ENCODE data around the gene ELAVL1. TPM values are rescaled to one million over a fixed set of nuclear protein-coding genes. Genes with fewer than 3 reads are reported as not detected.

Gene ELAVL1
- total and polyA plus RNA-seq, 2 of the 13 experiments (the other 11 are each of a cell fraction or from before 2014, with no cell fraction given): 27.9 to 38.4 TPM

DNA sequence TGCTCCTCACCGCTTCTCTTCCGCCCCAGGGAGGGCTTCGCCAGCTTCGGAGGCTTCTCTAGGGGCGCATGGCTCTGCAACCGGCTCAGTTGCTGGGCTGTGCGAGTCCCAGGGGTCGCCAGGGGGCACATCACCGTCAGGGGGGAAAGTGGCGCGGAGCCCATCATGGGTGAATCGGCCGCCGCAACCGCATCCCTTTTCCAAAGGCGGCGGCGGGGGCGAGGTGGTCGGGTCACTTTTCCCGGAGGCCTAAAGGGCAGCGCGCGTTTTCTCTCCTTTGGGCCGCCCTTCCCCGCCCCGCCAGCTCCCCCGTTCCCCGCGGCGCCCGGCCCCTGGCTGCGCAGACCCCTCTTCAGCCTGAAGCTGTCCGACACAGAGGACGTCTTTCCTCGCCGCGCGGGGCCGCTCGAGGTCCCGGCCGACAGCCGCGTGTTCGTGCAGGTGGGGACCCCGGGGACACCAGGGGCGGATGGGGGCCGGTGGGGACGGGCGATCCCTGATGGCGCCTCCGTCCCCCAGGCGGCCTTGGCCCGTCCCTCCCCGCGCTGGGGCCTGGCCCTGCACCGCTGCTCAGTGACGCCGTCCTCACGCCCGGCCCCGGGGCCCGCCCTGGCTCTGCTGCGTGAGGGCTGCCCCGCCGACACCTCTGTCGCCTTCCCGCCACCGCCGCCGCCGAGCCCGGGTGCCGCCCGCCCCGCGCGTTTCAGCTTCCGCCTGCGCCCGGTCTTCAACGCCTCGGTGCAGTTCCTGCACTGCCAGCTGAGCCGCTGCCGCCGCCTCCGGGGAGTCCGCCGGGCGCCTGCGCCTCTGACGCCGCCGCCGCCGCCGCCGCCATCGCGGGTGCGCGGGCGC, 89.1 kb downstream of the ELAVL1 start (continued):
- TF ChIP-seq ATF4 (CRISPR knock-in tag; IDR thresholded peaks at IDR 0.05) (no peak), ZNF589 (CRISPR knock-in tag; conservative IDR thresholded peaks at IDR 0.05) (no peak), ZNF747 (CRISPR knock-in tag; IDR thresholded peaks at IDR 0.05; ENCODE audit: borderline replicate concordance) (no peak; the same call in 1 of the 2 replicates), BRD4 (CRISPR knock-in tag; IDR thresholded peaks at IDR 0.05) (no peak), ATAD3A (CRISPR knock-in tag; IDR thresholded peaks at IDR 0.05) (no peak), ZNF337 (CRISPR knock-in tag; IDR thresholded peaks at IDR 0.05; ENCODE audit: borderline replicate concordance, low read depth) (no peak), NCOA5 (CRISPR knock-in tag; IDR thresholded peaks at IDR 0.05) (no peak), ZNF253 (CRISPR knock-in tag; IDR thresholded peaks at IDR 0.05; ENCODE audit: borderline replicate concordance) (0 out of 2 replicates have a peak, but pooled peaks have one; percentile 32), NR2F6 (IDR thresholded peaks at IDR 0.05) (no peak), NR2F6 (CRISPR knock-in tag; IDR thresholded peaks at IDR 0.05) (no peak), ZFP1 (CRISPR knock-in tag; IDR thresholded peaks at IDR 0.05) (no peak), MNT (IDR thresholded peaks at IDR 0.05) (no peak), CSRNP2 (CRISPR knock-in tag; conservative IDR thresholded peaks at IDR 0.05; ENCODE audit: low read depth) (no peak), CHCHD3 (CRISPR knock-in tag; IDR thresholded peaks at IDR 0.05) (peak; percentile 36; the same call in 1 of the 2 replicates)
- TF ChIP-seq, protein P1, sequence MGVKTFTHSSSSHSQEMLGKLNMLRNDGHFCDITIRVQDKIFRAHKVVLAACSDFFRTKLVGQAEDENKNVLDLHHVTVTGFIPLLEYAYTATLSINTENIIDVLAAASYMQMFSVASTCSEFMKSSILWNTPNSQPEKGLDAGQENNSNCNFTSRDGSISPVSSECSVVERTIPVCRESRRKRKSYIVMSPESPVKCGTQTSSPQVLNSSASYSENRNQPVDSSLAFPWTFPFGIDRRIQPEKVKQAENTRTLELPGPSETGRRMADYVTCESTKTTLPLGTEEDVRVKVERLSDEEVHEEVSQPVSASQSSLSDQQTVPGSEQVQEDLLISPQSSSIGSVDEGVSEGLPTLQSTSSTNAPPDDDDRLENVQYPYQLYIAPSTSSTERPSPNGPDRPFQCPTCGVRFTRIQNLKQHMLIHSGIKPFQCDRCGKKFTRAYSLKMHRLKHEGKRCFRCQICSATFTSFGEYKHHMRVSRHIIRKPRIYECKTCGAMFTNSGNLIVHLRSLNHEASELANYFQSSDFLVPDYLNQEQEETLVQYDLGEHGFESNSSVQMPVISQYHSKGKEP (CRISPR knock-in tag; IDR thresholded peaks at IDR 0.05): no peak
- TF ChIP-seq, protein P2, sequence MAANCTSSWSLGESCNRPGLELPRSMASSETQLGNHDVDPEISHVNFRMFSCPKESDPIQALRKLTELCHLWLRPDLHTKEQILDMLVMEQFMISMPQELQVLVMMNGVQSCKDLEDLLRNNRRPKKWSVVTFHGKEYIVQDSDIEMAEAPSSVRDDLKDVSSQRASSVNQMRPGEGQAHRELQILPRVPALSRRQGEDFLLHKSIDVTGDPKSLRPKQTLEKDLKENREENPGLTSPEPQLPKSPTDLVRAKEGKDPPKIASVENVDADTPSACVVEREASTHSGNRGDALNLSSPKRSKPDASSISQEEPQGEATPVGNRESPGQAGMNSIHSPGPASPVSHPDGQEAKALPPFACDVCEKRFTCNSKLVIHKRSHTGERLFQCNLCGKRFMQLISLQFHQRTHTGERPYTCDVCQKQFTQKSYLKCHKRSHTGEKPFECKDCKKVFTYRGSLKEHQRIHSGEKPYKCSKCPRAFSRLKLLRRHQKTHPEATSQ (CRISPR knock-in tag; IDR thresholded peaks at IDR 0.05; ENCODE audit: borderline replicate concordance): no peak
- TF ChIP-seq, protein P3, sequence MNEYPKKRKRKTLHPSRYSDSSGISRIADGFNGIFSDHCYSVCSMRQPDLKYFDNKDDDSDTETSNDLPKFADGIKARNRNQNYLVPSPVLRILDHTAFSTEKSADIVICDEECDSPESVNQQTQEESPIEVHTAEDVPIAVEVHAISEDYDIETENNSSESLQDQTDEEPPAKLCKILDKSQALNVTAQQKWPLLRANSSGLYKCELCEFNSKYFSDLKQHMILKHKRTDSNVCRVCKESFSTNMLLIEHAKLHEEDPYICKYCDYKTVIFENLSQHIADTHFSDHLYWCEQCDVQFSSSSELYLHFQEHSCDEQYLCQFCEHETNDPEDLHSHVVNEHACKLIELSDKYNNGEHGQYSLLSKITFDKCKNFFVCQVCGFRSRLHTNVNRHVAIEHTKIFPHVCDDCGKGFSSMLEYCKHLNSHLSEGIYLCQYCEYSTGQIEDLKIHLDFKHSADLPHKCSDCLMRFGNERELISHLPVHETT (CRISPR knock-in tag; conservative IDR thresholded peaks at IDR 0.05): 0 out of 2 replicates have a peak, but pooled peaks have one; percentile 14
- TF ChIP-seq, protein P4, sequence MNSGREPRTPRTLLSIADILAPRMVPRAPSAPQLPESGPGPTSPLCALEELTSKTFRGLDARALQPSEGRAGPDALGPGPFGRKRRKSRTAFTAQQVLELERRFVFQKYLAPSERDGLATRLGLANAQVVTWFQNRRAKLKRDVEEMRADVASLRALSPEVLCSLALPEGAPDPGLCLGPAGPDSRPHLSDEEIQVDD (CRISPR knock-in tag; IDR thresholded peaks at IDR 0.05; ENCODE audit: borderline replicate concordance): no peak
- TF ChIP-seq, protein P5, sequence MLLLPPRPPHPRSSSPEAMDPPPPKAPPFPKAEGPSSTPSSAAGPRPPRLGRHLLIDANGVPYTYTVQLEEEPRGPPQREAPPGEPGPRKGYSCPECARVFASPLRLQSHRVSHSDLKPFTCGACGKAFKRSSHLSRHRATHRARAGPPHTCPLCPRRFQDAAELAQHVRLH (CRISPR knock-in tag; IDR thresholded peaks at IDR 0.05; ENCODE audit: borderline replicate concordance, low read depth): no peak
